Measurements from ENCODE around the gene NRXN3. TPM values are rescaled to one million over a fixed set of nuclear protein-coding genes. Genes with fewer than 3 reads are reported as not detected.

The NRXN3 gene
- polyA plus RNA-seq, 1 of the 3 experiments (the other 2 are of a cell fraction) = 1.6 TPM

- Histone ChIP-seq H3K79me2 (ENCODE audit: insufficient read depth) (no peaks in the 10 kb centered on the region), H3K9me3 (no peaks in the 10 kb centered on the region), H3K27me3 (ENCODE audit: insufficient read depth) (no peaks in the 10 kb centered on the region), H3F3A (replicated peaks; ENCODE audit: insufficient read depth) (peaks cover 16% of the 10 kb centered on the region), H3K27ac (ENCODE audit: low read depth in 2 of 2, low read length in 1 of 2) (peak overlapping the region; percentile 47 to 71; a peak in 3 of 4 replicates), H2AFZ (ENCODE audit: low read depth) (0 out of 2 replicates have a peak overlapping the region, but pooled peaks have one; percentile 25), H3K9ac (no peak overlapping the region), H3K4me2 (no peak overlapping the region), H3K36me3 (replicated peaks in 1 of 2; ENCODE audit: control insufficient read depth in 1 of 2, insufficient read depth in 2 of 2, low read length in 1 of 2) (no peaks in the 10 kb centered on the region), H4K20me1 (ENCODE audit: insufficient read depth) (no peaks in the 10 kb centered on the region), H3K4me1 (ENCODE audit: control insufficient read depth in 1 of 2, insufficient read depth in 2 of 2, low read depth in 1 of 2, low read length in 1 of 2) (peaks cover 8 to 9% of the 10 kb centered on the region in 2 experiments; a peak in 3 of 4 replicates), H3K9me2 (no peaks in the 10 kb centered on the region), H3K4me3 (ENCODE audit: low read depth in 2 of 2, low read length in 1 of 2) (no peak overlapping the region)
- ChIA-PET CTCF (no interaction called here), POLR2A (no interaction called here)
- DNase-seq = peak; percentile 30
- no peak for TF ChIP-seq IRF3 (IDR thresholded peaks at IDR 0.05; ENCODE audit: low read depth, low read length)
- no peak for TF ChIP-seq MAX (IDR thresholded peaks at IDR 0.05; ENCODE audit: low read depth)
- TF ChIP-seq FOXJ3 (CRISPR knock-in tag; IDR thresholded peaks at IDR 0.05) = peak; percentile 39; the same call in 1 of the 2 replicates
- TF ChIP-seq GATA2 (CRISPR knock-in tag; IDR thresholded peaks at IDR 0.05) = 0 out of 2 replicates have a peak, but pooled peaks have one; percentile 12
- TF ChIP-seq EP300 (IDR thresholded peaks at IDR 0.05; ENCODE audit: borderline replicate concordance in 1 of 2, low read depth in 1 of 2, low read length in 1 of 2) = peak in 1 of 2 experiments; percentile 78; a peak in 2 of 4 replicates
- no peak for TF ChIP-seq TEAD4 (IDR thresholded peaks at IDR 0.05; ENCODE audit: borderline replicate concordance, insufficient read depth)
- peak; percentile 43 for TF ChIP-seq CHD2 (IDR thresholded peaks at IDR 0.05; ENCODE audit: low read length, partially characterized antibody)
- WGBS (ENCODE audit: low lambda C conversion rate) = 49% methylated on average over 2 of the region's 2 CpGs
These were observed 1345.8 kb downstream of the NRXN3 start for GRCh38 chr14:79516009-79516408.

- ChIA-PET CTCF (no interaction called here), POLR2A (no interaction called here)
- Histone ChIP-seq H3K9me3 (peaks cover 5% of the 10 kb centered on the region; the same call in 1 of the 2 replicates), H3K27me3 (ENCODE audit: insufficient read depth) (no peaks in the 10 kb centered on the region), H3K27ac (ENCODE audit: low read depth in 2 of 2, low read length in 1 of 2) (no peak overlapping the region), H3K79me2 (ENCODE audit: insufficient read depth) (no peaks in the 10 kb centered on the region; the same call in 1 of the 2 replicates), H3K4me1 (ENCODE audit: control insufficient read depth in 1 of 2, insufficient read depth in 2 of 2, low read depth in 1 of 2, low read length in 1 of 2) (no peaks in the 10 kb centered on the region), H4K20me1 (ENCODE audit: insufficient read depth) (no peaks in the 10 kb centered on the region), H3K36me3 (replicated peaks in 1 of 2; ENCODE audit: control insufficient read depth in 1 of 2, insufficient read depth in 2 of 2, low read length in 1 of 2) (no peaks in the 10 kb centered on the region), H3K9me2 (no peaks in the 10 kb centered on the region), H3K9ac (no peak overlapping the region), H3K4me3 (ENCODE audit: low read depth in 2 of 2, low read length in 1 of 2) (no peak overlapping the region), H3F3A (replicated peaks; ENCODE audit: insufficient read depth) (no peaks in the 10 kb centered on the region), H3K4me2 (no peak overlapping the region), H2AFZ (ENCODE audit: low read depth) (no peak overlapping the region)
- WGBS (ENCODE audit: low lambda C conversion rate) = 80% methylated on average over 3 of the region's 3 CpGs
- DNase-seq = no peak
- no peak for TF ChIP-seq CHD2 (IDR thresholded peaks at IDR 0.05; ENCODE audit: low read length, partially characterized antibody)
- TF ChIP-seq TCF12 (IDR thresholded peaks at IDR 0.05) = no peak
- no peak for TF ChIP-seq RXRA (IDR thresholded peaks at IDR 0.05; ENCODE audit: borderline replicate concordance, low read depth)
- no peak for TF ChIP-seq FOXM1 (IDR thresholded peaks at IDR 0.05; ENCODE audit: low read depth)
- TF ChIP-seq ELF1 (IDR thresholded peaks at IDR 0.05) = no peak
- no peak for TF ChIP-seq GATA2 (CRISPR knock-in tag; IDR thresholded peaks at IDR 0.05)
- TF ChIP-seq MXI1 (IDR thresholded peaks at IDR 0.05; ENCODE audit: low read depth, low read length) = no peak
- TF ChIP-seq REST (IDR thresholded peaks at IDR 0.05; ENCODE audit: low read depth, low read length) = no peak
- no peak for TF ChIP-seq GABPA (IDR thresholded peaks at IDR 0.05; ENCODE audit: low read depth)
- TF ChIP-seq MAX (IDR thresholded peaks at IDR 0.05; ENCODE audit: low read depth) = no peak
- no peak for TF ChIP-seq SIN3A (IDR thresholded peaks at IDR 0.05; ENCODE audit: borderline replicate concordance, low read depth, low read length)
- no peak for TF ChIP-seq PBX3 (IDR thresholded peaks at IDR 0.05)
- no peak for TF ChIP-seq RAD21 (IDR thresholded peaks at IDR 0.05; ENCODE audit: low read length)
- TF ChIP-seq IRF3 (IDR thresholded peaks at IDR 0.05; ENCODE audit: low read depth, low read length) = no peak
- TF ChIP-seq FOSL2 (IDR thresholded peaks at IDR 0.05; ENCODE audit: borderline replicate concordance, low read depth) = no peak
- TF ChIP-seq TEAD4 (IDR thresholded peaks at IDR 0.05; ENCODE audit: borderline replicate concordance, insufficient read depth) = no peak
These were observed 1355.2 kb downstream of the NRXN3 start for GRCh38 chr14:79525416-79525815.

All from SK-N-SH (cell line).